Omental fat pad (tissue), 4 donors: ENCODE data around the gene GRM7. TPM values are rescaled to one million over a fixed set of nuclear protein-coding genes. Genes with fewer than 3 reads are reported as not detected.

Source experiments
- ATAC-seq: fragments of 150-250 bp; one replicate; pipeline ENCODE4 v1.9.1; 2016; ENCODE audit warnings: mild to moderate bottlenecking, moderate library complexity; ENCODE audit not compliant: low FRiP score
- DNase-seq: peaks from one replicate; pipeline ENCODE4 v3.0.0-alpha.2; 2019; ENCODE audit warnings: low spot score
- CTCF ChIP-seq, 3 donors: fragments of 450-650 bp; IDR thresholded peaks; one replicate each; pipeline ENCODE4 v1.5.1; 2016 to 2017; ENCODE audit warnings: antibody characterized with exemption in 3 of 3, mild to moderate bottlenecking in 3 of 3, moderate library complexity in 2 of 3
- total RNA-seq, 4 donors: library from RNA; depleted of rRNA; stranded (reverse); fragments of >200 nt; gene quantifications; one replicate each; pipeline ENCODE4 v1.1.0, GENCODE V29; 2016

Gene GRM7
- total RNA-seq, 4 donors from 2014 or later: 0.12 to 0.82 (median 0.28) TPM; not detected in 1

DNA sequence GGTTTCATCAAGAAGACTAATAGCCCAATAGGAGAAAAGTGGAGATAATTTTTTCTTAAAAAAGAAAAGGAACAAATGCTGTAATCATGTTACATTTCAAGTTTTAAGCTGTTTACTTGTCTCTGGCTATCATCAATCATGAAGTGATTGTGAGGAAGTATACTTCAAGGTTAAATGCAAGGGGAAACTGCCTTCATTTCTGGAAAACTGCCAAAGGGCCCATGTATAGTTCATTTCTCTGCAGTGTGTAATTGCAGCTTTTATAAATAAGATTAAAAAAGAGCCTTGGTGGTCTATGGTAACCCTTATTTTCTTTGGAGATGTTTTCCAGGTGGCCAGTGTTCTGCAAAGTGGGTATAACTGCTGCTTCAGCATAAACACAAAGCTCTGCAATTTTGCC, 101.9 kb downstream of the GRM7 start:
- TF ChIP-seq CTCF (IDR thresholded peaks at IDR 0.05): no peak
- DNase-seq: no peak
- no peak for ATAC-seq

DNA sequence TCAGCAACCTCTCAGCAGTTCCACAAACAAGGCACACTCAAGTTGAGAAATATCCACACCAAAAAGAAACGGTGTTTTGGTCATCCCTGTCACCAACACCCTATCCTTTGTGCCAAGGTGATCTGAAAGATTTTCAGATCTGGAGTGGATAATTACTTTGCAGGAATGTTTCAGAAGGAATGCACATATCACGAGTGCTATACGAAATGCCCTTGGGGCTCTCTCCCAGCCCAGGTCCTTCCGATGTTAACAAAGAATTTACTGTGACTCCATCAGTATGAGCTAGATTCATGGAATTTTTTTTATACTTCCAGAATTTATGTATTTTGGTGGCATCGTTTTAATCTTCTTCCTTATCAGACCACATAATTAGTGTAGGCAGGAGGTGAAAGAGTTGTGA, 105.0 kb downstream of the GRM7 start:
- TF ChIP-seq CTCF (IDR thresholded peaks at IDR 0.05): no peak
- DNase-seq (no peak), ATAC-seq (no peak)

DNA sequence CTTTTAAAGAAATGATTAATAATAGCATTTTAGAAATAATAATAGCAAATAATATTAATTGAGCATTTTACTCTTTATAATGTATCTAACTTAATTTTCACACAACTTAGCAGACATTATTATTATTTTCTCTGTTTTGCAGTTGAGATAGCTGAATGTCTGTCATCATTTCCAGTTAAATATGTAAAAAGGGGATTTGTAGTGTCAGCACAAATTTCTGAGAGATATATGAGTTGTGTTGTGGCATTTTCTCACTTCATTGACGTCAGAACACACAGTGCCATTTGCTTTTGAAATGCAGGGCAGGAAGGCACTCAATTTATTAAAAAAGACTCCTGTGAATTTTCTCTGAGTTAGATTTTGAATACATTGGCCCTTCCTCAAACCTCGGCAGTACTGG, 111.0 kb downstream of the GRM7 start:
- ATAC-seq (no peak), DNase-seq (no peak)
- no peak for TF ChIP-seq CTCF (IDR thresholded peaks at IDR 0.05)

GRCh38 chr3:6985848-6986247, 124.9 kb downstream of the GRM7 start:
- no peak for TF ChIP-seq CTCF (IDR thresholded peaks at IDR 0.05)
- ATAC-seq (no peak), DNase-seq (no peak)

DNA sequence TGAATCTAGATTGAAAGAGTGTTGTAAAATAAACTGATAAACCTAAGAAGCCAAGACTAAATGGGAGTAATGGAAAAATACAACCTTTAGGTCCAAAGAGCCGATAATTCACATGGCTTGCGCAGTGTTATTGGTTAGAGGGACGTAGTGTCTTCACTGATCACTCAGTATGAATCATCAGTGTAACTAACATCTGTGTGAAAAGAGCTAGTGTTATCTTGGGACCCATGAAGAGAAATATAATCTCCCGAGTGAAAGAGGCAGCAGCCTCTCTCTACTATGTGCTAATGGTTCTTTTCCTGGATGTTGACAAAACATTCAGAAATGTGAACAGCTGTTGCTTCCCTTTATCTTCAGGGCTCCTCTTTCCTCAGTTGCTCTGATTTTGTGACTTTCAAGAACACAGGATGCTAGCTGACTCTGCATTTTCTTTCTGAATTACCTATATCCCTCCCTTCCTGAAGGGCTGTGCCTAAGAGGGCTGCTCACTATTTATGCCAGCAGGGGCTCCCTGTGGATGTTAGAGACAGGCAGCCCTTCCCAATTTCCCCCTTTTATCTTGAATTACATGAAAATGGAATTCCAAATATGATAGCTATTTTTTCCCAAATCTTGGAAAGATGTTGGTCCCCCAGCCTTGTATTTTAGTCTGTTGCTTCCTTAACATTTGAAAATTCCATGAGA, 128.8 kb downstream of the GRM7 start:
- TF ChIP-seq CTCF (IDR thresholded peaks at IDR 0.05): no peak
- DNase-seq (no peak), ATAC-seq (no peak)

- no peak for ATAC-seq
- no peak for TF ChIP-seq CTCF (IDR thresholded peaks at IDR 0.05)
- DNase-seq: no peak
These were observed 133.3 kb downstream of the GRM7 start for GRCh38 chr3:6994081-6994668.

GRCh38 chr3:7000501-7000900, 139.6 kb downstream of the GRM7 start:
- ATAC-seq: no peak
- no peak for DNase-seq
- no peak for TF ChIP-seq CTCF (IDR thresholded peaks at IDR 0.05)
